ENCODE measurements around the gene SUSD1. TPM values are rescaled to one million over a fixed set of nuclear protein-coding genes. Genes with fewer than 3 reads are reported as not detected.

Gene SUSD1
- total RNA-seq, 1 experiment from 2014 or later, result 7.9 TPM

DNA sequence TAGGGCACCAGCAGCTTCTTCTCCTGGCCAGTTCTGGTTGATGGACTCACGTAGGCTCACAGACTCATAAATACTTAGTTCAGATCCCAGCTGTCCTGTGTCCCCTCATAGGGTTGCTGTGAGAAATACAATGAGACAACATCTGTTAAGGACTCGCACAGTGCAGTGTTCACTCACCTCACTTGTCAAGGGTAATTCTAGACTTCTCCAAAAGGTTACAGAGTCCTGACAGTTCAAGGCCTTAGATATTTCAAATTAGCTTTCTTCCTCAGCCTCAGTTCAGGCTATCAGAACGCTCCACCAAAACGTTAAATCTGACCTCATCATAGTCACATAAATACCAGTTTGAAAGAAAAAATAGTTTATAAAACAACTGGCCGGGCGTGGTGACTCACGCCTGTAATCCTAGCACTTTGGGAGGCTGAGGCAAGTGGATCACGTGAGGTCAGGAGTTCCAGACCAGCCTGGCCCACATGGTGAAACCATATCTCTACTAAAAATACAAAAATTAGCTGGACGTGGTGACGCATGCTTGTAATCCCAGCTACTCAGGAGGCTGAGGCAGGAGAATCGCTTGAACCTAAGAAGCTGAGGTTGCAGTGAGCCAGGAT is 172.1 kb downstream of the SUSD1 start (continued):
- TF ChIP-seq TCF7L2 (IDR thresholded peaks at IDR 0.05; ENCODE audit: borderline replicate concordance, extremely low read depth, insufficient read depth, insufficient read length), result no peak
- TF ChIP-seq CEBPB (IDR thresholded peaks at IDR 0.05; ENCODE audit: low read depth), result no peak
- no peak for TF ChIP-seq EGR1 (IDR thresholded peaks at IDR 0.05; ENCODE audit: low read depth)
- no peak for TF ChIP-seq SRF (IDR thresholded peaks at IDR 0.05; ENCODE audit: low read depth)

DNA sequence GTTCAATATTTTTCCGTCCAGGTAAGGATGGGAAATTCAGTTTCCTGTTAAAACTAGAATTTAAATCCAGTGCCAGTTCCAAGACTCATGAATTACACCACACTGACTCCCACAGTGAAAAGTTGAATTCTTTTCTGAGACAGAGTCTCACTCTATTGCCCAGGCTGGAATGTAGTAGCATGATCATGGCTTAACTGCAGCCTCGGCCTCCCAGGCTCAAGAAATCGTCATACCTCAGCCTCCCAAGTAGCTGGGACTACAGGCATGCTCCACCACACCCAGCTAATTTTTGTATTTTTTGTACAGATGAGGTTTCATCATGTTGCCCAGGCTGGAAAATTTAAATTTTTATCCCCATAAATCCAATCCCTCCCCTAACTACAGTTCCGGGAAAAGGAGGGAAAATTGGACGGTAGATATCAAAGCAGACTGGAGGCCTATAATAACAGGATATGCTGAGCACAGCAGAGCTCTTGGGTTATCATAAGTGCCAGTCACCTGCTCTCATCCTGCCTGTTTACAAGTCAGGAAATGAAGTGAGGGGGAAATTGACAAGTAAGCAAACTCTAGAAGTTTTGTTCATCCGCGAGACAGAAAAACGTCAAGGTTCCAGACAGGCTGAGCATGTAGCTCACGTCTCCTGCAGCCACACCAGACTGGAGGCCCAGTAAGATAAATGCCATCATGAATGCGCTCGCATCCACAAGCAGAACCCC is 172.8 kb downstream of the SUSD1 start:
- no TSS peak for BruUV-seq (replicated peaks)
- TF ChIP-seq, protein P1, sequence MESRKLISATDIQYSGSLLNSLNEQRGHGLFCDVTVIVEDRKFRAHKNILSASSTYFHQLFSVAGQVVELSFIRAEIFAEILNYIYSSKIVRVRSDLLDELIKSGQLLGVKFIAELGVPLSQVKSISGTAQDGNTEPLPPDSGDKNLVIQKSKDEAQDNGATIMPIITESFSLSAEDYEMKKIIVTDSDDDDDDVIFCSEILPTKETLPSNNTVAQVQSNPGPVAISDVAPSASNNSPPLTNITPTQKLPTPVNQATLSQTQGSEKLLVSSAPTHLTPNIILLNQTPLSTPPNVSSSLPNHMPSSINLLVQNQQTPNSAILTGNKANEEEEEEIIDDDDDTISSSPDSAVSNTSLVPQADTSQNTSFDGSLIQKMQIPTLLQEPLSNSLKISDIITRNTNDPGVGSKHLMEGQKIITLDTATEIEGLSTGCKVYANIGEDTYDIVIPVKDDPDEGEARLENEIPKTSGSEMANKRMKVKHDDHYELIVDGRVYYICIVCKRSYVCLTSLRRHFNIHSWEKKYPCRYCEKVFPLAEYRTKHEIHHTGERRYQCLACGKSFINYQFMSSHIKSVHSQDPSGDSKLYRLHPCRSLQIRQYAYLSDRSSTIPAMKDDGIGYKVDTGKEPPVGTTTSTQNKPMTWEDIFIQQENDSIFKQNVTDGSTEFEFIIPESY (IDR thresholded peaks at IDR 0.05; ENCODE audit: extremely low read depth, insufficient replicate concordance, low read length), result no peak
- TF ChIP-seq CTCF (IDR thresholded peaks at IDR 0.05 in 2 of 3, conservative IDR thresholded peaks at IDR 0.05 in 1 of 3; ENCODE audit: borderline replicate concordance in 1 of 3, insufficient read depth in 1 of 3, low read depth in 2 of 3, low read length in 2 of 3) (no peak), ZFX (IDR thresholded peaks at IDR 0.05) (no peak), TCF7L2 (IDR thresholded peaks at IDR 0.05; ENCODE audit: borderline replicate concordance, extremely low read depth, insufficient read depth, insufficient read length) (no peak), EZH2 (IDR thresholded peaks at IDR 0.05) (no peak), FOSL1 (IDR thresholded peaks at IDR 0.05; ENCODE audit: low read depth) (no peak), SIN3A (IDR thresholded peaks at IDR 0.05; ENCODE audit: low read depth) (no peak), ATF3 (IDR thresholded peaks at IDR 0.05) (no peak), SRF (IDR thresholded peaks at IDR 0.05; ENCODE audit: low read depth) (no peak)
- intact Hi-C loops (cut with micrococcal nuclease), result no loop called here
- H3K9me3 ChIP-seq (ENCODE audit: control insufficient read depth in 1 of 2, insufficient read depth in 1 of 2, low read depth in 1 of 2, low read length in 2 of 2), result no peaks in the 10 kb centered on the region
- ATAC-seq (no peak), DNase-seq (ENCODE audit: low read depth, low spot score) (no peak)
- no peak overlapping the region for H2AFZ ChIP-seq (ENCODE audit: low read depth, low read length, poor library complexity, severe bottlenecking)
- ChIA-PET POLR2A (no interaction called here), CTCF (no interaction called here), RAD21 (ENCODE audit: low non-redundant PET in 1 of 2, low total read pairs in 2 of 2, uncharacterized antibody in 2 of 2, unreplicated experiment in 2 of 2) (no interaction called here)
- no peak overlapping the region for H3K4me3 ChIP-seq (replicated peaks in 1 of 2; ENCODE audit: low read depth in 1 of 2, low read length in 2 of 2)
- no peak overlapping the region for H3K4me2 ChIP-seq (ENCODE audit: low read length)
- H3K9ac ChIP-seq (ENCODE audit: low read length), result no peak overlapping the region
- no peak overlapping the region for H3K27ac ChIP-seq (ENCODE audit: low read depth, low read length)
- no peaks in the 10 kb centered on the region for H3K9me2 ChIP-seq (ENCODE audit: insufficient read depth)
- no peaks in the 10 kb centered on the region for H3K36me3 ChIP-seq (ENCODE audit: control insufficient read depth in 1 of 2, insufficient read depth in 2 of 2, low read length in 2 of 2)
- peaks cover 0 to 6% of the 10 kb centered on the region in 2 experiments; a peak in 2 of 4 replicates for H3K4me1 ChIP-seq (ENCODE audit: control insufficient read depth in 1 of 2, insufficient read depth in 2 of 2, low read length in 2 of 2)
- H3K27me3 ChIP-seq (ENCODE audit: insufficient read depth, low read length), result no peaks in the 10 kb centered on the region
- no peaks in the 10 kb centered on the region for H4K20me1 ChIP-seq (ENCODE audit: insufficient read depth)
- no peaks in the 10 kb centered on the region for H3K79me2 ChIP-seq (ENCODE audit: insufficient read depth, low read length)

Measured in HCT116 (cell line).